Measurements from ENCODE around the gene HSPA5.
"Not testable (repeated sequence)": the region's sequence is repeated elsewhere in the genome, so short reads cannot be mapped to it uniquely, and the experiment has no call there.

The HSPA5 gene

DNA sequence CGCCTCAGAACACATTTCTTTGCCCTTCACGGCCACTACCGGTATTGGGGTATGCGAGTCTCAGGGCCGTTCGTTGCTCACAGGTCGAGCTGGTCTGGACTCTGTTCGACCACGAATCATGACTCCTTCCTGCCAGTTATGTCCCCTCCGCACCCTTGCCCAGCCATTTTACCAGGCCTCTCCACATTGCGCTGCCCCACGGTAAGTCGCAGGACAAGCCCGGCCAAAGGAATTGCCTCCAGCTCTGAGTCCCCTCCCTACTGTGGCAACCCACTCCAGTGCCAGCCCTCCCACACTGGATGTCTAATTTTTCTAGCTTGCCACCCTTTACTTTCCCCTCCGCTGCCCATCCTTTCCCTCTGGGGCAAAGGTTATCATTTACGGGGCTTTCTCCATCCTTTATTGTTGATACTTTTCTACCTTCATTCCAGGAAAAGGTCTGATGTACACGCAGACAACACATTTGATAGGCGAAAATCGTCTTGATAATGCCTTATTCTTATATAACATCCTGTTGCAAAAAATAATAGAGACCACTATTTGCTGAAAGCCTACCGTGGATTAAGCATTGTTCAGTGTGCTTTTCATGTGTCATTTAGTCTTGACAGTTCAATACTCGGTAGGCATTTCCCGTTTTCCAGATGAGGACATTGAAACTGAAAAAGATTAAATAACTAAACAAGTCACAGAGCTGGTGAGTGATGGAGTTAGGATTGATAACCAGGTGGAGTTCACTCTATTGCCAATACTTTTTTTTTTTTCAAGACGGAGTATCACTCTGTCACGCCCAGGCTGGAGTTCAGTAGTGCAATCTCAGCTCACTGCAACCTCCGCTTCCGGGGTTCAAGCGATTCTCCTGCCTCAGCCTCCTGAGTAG lies 958 bp upstream of the HSPA5 start:
- DNase-seq (ENCODE audit: low spot score) = no peak

DNA sequence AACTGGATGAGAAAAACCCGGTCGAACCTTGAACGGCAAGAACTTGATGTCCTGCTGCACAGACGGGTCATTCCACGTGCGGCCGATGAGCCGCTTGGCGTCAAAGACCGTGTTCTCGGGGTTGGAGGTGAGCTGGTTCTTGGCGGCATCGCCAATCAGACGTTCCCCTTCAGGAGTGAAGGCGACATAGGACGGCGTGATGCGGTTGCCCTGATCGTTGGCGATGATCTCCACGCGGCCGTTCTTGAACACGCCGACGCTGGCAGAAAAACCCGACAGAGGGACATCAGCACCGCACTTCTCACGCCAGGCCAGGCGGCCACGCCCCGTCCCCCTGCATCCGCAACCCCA lies 519 bp downstream of the HSPA5 start:
- DNase-seq (ENCODE audit: low spot score) = no peak

DNA sequence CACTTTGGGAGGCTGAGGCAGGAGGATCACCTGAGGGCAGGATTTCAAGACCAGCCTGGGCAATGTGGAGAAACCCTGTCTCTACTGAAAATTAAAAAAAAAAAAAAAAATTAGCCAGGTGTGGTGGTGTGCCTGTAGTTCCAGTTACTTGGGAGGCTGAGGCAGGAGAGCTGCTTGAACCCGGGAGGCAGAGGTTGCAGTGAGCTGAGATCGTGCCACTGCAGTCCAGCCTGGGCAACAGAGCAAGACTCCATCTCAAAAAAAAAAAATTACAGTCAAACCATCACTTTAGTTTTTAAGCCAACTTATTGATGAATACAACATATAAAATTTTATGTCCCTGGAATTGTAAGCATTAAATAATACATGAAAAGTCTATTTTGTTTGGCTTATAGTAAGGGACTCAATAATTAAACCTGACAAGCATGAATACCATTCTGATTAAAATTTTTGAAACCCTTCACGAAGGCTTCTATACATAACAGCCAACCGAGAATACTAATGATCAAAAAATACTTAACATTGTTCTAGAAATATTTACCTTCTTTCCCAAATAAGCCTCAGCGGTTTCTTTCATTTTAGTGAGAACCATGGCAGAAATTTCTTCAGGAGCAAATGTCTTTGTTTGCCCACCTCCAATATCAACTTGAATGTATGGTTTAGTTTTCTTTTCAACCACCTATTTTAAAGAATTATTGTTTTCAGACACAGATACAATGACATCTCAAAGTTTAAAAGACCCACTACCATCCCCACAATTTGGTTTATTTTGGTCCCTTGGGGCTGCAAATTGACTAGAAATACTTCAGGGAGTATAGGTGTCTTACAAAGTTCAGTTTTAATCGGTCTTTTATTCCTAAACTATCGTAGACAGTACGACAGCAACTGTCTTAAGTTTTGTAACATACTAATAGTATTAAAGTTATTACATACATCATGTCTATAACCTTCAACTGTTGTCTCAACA lies 1.2 kb downstream of the HSPA5 start:
- no peak for DNase-seq (ENCODE audit: low spot score)

DNA sequence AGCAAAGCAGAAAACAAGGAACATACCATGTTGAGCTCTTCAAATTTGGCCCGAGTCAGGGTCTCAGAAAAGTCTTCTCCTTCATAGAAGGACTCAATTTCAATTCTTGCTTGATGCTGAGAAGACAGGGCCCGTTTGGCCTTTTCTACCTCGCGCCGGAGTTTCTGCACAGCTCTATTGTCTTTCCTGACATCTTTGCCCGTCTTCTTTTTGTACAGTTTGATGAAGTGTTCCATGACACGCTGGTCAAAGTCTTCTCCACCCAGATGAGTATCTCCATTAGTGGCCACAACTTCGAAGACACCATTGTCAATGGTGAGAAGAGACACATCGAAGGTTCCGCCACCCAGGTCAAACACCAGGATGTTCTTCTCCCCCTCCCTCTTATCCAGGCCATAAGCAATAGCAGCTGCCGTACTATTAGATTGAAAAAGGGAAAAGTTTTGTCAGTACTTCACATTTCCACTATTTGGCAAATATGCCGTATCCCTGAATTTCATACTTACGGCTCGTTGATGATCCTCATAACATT lies 2.2 kb downstream of the HSPA5 start:
- DNase-seq (ENCODE audit: low spot score) = no peak

GRCh38 chr9:125238127-125238914 lies 2.8 kb downstream of the HSPA5 start:
- DNase-seq (ENCODE audit: low spot score) = no peak

GRCh38 chr9:125236520-125237159 lies 4.5 kb downstream of the HSPA5 start:
- not testable (repeated sequence) for DNase-seq (ENCODE audit: low spot score)

- DNase-seq (ENCODE audit: low spot score) = no peak
Observed at GRCh38 chr9:125235804-125236519, 5.2 kb downstream of the HSPA5 start.

GRCh38 chr9:125234099-125234498 lies 7.0 kb downstream of the HSPA5 start:
- not testable (repeated sequence) for DNase-seq (ENCODE audit: low spot score)

- DNase-seq (ENCODE audit: low spot score) = no peak
Observed at GRCh38 chr9:125233678-125234077, 7.5 kb downstream of the HSPA5 start.

DNA sequence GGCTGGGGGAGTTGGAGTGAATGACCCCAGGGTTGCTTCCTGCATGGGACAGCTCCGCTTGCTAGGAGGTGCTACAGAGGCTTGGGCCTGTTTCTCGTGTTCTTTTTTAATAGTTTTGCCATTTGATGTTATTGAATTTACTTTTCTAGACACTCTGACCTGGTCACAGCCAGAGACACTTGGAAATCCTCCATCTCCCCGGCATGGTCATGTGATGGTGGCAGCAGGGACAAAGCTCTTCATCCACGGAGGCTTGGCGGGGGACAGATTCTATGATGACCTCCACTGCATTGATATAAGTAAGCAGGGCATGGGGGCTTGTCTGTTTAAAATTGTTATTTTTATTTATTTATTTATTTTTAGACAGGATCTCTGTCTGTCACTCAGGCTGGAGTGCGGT lies 13.4 kb downstream of the HSPA5 start:
- DNase-seq (ENCODE audit: low spot score) = no peak

- not testable (repeated sequence) for DNase-seq (ENCODE audit: low spot score)
Observed at GRCh38 chr9:125224858-125225257, 16.3 kb downstream of the HSPA5 start.

- DNase-seq (ENCODE audit: low spot score) = no peak
Observed at GRCh38 chr9:125218621-125219020, 22.5 kb downstream of the HSPA5 start.

DNA sequence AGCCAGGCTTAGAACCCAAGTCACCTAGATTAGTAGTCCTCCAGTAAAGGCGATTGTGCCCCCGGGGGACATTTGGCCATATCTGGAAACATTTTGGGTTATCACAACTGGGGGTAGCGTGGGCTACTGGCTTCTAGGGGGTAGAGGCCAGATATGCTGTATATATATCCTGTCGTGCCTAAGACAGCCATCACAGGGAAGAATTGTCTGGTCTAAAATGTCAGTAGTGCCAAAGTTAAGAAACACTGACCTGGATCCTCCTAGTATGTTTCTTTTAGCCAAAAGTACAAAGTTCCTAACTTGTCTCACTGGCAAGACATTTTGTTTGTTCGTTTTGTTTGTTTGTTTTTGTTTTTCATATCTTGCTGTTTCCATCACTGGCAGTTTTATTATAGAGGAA lies 27.0 kb downstream of the HSPA5 start:
- no peak for DNase-seq (ENCODE audit: low spot score)

DNA sequence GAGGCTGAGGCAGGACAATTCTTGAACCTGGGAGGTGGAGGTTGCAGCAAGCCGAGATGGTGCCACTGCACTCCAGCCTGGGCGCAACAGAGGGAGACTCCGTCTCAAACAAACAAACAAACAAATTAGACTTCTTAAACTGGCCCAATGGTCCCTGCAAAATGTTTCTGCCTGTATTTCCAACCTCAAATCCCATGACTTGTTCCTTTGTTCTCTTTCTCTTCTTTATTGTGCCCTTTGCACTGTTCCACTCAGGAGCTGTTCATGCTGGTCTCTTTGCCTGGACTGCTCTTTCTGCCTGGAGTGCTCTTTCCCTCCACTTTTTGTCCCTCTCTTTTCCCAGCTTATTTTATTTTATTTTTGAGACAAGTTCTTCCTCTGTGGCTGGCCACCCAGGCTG lies 36.7 kb downstream of the HSPA5 start:
- DNase-seq (ENCODE audit: low spot score) = no peak

- no peak for DNase-seq (ENCODE audit: low spot score)
Observed at GRCh38 chr9:125202846-125203618, 38.1 kb downstream of the HSPA5 start.

- peak; percentile 97 for DNase-seq (ENCODE audit: low spot score)
Observed at GRCh38 chr9:125200216-125201047, 40.7 kb downstream of the HSPA5 start, which contains the start of gene RABEPK. Gene RABEPK, plus strand, starts transcription at chr9:125200542. Its CDS starts 2,472 bp downstream, at chr9:125203014.

DNA sequence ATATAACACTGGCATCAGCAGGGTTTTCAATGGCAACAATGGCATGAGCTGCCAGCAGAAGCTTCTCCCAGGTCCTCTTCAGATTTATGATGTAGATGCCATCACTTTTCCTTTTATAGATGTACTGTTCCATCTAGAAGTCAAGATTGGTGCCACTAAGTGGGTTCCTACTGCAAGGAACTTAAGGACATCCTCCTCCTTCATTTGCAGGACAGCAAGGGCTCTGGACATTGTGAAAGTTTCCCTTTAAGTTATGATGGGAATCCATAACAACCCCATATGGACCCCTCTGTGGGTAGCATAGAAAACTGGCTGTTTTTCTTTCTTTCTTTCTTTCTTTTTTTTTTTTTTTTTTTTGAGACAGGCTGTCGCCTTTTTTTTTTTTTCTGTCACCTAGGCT lies 45.6 kb downstream of the HSPA5 start:
- DNase-seq (ENCODE audit: low spot score) = not testable (repeated sequence)

- not testable (repeated sequence) for DNase-seq (ENCODE audit: low spot score)
Observed at GRCh38 chr9:125194466-125194865, 46.7 kb downstream of the HSPA5 start.

GRCh38 chr9:125190361-125190801 lies 50.8 kb downstream of the HSPA5 start:
- DNase-seq (ENCODE audit: low spot score) = no peak
